Loucy (cell line): ENCODE measurements around the gene FAM3C.

Experiments
- H2AFZ ChIP-seq: fragments of 200-600 bp; sonication (generic); 2 replicates; pipeline ENCODE4 v1.6.0; 2016; ENCODE audit warnings: antibody characterized with exemption, mild to moderate bottlenecking, low read length, moderate library complexity
- H3F3A ChIP-seq: fragments of 200-600 bp; 2 replicates; pipeline ENCODE4 v1.6.0; 2016; ENCODE audit warnings: antibody characterized with exemption, low read depth, mild to moderate bottlenecking
- H3K27me3 ChIP-seq: fragments of 200-600 bp; sonication (generic); 2 replicates; pipeline ENCODE4 v1.6.1; 2014; ENCODE audit warnings: low read length, mild to moderate bottlenecking; ENCODE audit not compliant: insufficient read depth, poor library complexity, severe bottlenecking
- H3K36me3 ChIP-seq: fragments of 200-600 bp; sonication (generic); 2 replicates; pipeline ENCODE4 v1.6.1; 2016; ENCODE audit warnings: low read length; ENCODE audit not compliant: insufficient read depth
- H3K4me1 ChIP-seq: fragments of 200-600 bp; sonication (generic); 2 replicates; pipeline ENCODE4 v1.5.1; 2014; ENCODE audit warnings: low read length, mild to moderate bottlenecking; ENCODE audit not compliant: insufficient read depth, poor library complexity, severe bottlenecking
- H3K4me2 ChIP-seq: fragments of 200-600 bp; sonication (generic); 2 replicates; pipeline ENCODE4 v1.6.0; 2014; ENCODE audit warnings: antibody characterized with exemption, low read length, low read depth, mild to moderate bottlenecking; ENCODE audit not compliant: poor library complexity, severe bottlenecking
- H3K4me3 ChIP-seq: fragments of 200-600 bp; sonication (generic); 2 replicates; pipeline ENCODE4 v1.5.1; 2014; ENCODE audit warnings: low read length, mild to moderate bottlenecking, mixed read lengths; ENCODE audit not compliant: poor library complexity, severe bottlenecking
- H3K79me2 ChIP-seq: fragments of 200-600 bp; sonication (generic); 2 replicates; pipeline ENCODE4 v1.6.1; 2014; ENCODE audit warnings: low read length; ENCODE audit not compliant: insufficient read depth
- H3K9ac ChIP-seq: fragments of 200-600 bp; sonication (generic); 2 replicates; pipeline ENCODE4 v1.6.0; 2014; ENCODE audit warnings: mild to moderate bottlenecking, low read depth, low read length, moderate library complexity; ENCODE audit not compliant: poor library complexity, severe bottlenecking
- H3K9me2 ChIP-seq: fragments of 200-600 bp; sonication (generic); replicated peaks from 2 replicates; pipeline ENCODE4 v1.6.1; 2016; ENCODE audit warnings: low read depth, low read length, mixed read lengths
- H3K9me3 ChIP-seq: fragments of 200-600 bp; sonication (generic); 2 replicates; pipeline ENCODE4 v1.6.1; 2014; ENCODE audit warnings: mild to moderate bottlenecking, antibody characterized with exemption, low read length, low read depth; ENCODE audit not compliant: insufficient read depth
- H4K20me1 ChIP-seq: fragments of 200-600 bp; sonication (generic); 2 replicates; pipeline ENCODE4 v1.6.0; 2014; ENCODE audit warnings: antibody characterized with exemption, low read length, mild to moderate bottlenecking; ENCODE audit not compliant: insufficient read depth, poor library complexity, severe bottlenecking
- EZH2phosphoT487 ChIP-seq: fragments of 200-600 bp; IDR thresholded peaks from 2 replicates; pipeline ENCODE4 v1.6.1; 2018; ENCODE audit warnings: antibody characterized with exemption, mild to moderate bottlenecking, moderate library complexity, borderline replicate concordance
- TF ChIP-seq, protein P1 (sequence below): fragments of 200-600 bp; sonication (generic); conservative IDR thresholded peaks from 2 replicates; pipeline ENCODE4 v1.5.1; 2014; ENCODE audit warnings: mild to moderate bottlenecking, antibody characterized with exemption, low read length

Gene FAM3C

DNA sequence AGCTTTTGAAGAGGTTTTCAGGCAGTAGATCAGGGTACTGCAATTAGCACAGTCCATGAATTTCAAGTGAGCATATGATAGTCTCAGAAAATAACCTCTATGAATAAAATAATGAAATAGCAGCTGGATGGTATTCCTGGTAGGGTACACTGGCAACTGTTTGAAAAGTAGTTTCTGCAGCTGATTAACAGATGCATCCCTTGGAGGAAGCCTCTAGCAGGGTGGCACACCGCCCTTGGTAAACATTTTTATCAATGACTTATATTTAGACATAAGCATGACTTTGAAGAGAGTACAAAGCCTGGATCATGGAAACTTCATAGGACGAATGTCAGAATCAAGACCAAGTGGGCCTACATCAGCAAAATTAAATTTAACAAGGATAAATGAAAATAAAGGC is 40.5 kb downstream of the FAM3C start:
- Histone ChIP-seq H3K4me2 (no peak overlapping the region), H3K36me3 (peaks cover 26% of the 10 kb centered on the region), H3F3A (no peaks in the 10 kb centered on the region), H3K4me1 (peaks cover 8% of the 10 kb centered on the region), H3K79me2 (no peaks in the 10 kb centered on the region), H2AFZ (no peak overlapping the region), H3K9me2 (no peaks in the 10 kb centered on the region), H3K27me3 (no peaks in the 10 kb centered on the region), H3K9ac (no peak overlapping the region), H3K4me3 (no peak overlapping the region), H3K9me3 (no peaks in the 10 kb centered on the region), H4K20me1 (no peaks in the 10 kb centered on the region)
- TF ChIP-seq, protein P1, sequence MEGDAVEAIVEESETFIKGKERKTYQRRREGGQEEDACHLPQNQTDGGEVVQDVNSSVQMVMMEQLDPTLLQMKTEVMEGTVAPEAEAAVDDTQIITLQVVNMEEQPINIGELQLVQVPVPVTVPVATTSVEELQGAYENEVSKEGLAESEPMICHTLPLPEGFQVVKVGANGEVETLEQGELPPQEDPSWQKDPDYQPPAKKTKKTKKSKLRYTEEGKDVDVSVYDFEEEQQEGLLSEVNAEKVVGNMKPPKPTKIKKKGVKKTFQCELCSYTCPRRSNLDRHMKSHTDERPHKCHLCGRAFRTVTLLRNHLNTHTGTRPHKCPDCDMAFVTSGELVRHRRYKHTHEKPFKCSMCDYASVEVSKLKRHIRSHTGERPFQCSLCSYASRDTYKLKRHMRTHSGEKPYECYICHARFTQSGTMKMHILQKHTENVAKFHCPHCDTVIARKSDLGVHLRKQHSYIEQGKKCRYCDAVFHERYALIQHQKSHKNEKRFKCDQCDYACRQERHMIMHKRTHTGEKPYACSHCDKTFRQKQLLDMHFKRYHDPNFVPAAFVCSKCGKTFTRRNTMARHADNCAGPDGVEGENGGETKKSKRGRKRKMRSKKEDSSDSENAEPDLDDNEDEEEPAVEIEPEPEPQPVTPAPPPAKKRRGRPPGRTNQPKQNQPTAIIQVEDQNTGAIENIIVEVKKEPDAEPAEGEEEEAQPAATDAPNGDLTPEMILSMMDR: no peak
- TF ChIP-seq EZH2phosphoT487: no peak

DNA sequence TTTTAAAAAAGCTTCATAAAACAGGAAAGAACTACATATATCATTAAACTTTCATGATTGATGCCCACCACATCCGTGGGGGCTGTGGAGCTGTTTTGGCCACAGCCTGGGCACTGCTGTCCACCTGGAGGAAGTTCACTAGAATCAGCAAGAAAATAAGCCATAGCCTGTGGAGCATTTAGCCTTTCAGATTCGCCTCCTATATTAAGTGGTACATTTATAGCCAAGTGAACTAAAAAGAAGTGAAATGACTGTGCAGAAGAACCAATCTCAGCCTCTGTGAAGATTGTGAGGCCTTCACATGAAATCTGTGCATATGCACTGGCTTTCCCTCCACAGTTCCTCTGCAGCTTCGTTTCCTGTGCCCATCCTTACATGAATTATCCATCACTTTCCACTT is 43.8 kb downstream of the FAM3C start:
- H2AFZ ChIP-seq: no peak overlapping the region
- no peaks in the 10 kb centered on the region for H3K79me2 ChIP-seq
- no peak overlapping the region for H3K9ac ChIP-seq
- H3K9me3 ChIP-seq: no peaks in the 10 kb centered on the region
- no peaks in the 10 kb centered on the region for H3F3A ChIP-seq
- no peak for TF ChIP-seq EZH2phosphoT487
- TF ChIP-seq, protein P1: no peak
- H3K9me2 ChIP-seq: no peaks in the 10 kb centered on the region
- H3K27me3 ChIP-seq: no peaks in the 10 kb centered on the region
- peaks cover 9% of the 10 kb centered on the region; the same call in 1 of the 2 replicates for H3K36me3 ChIP-seq
- peaks cover 8% of the 10 kb centered on the region for H3K4me1 ChIP-seq
- no peak overlapping the region for H3K4me3 ChIP-seq
- H4K20me1 ChIP-seq: no peaks in the 10 kb centered on the region
- no peak overlapping the region for H3K4me2 ChIP-seq

DNA sequence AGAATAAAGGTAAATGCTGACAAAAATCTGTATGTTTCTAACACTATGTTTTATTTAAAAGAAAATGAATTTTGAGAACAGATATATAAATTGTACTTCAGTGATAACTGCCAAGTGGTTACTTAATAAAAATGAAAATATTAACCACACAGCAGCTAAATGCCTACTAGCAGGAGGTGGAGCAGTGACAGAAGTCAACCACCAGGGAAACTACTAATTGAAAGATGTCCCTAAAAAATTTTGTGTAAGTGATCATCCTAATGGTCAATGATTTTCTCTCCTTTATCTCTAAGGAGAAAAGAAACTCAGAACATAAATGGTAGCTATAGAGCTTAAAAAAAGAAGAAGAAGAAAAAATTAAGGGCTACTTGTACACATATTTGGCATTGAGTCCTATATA is 44.4 kb downstream of the FAM3C start:
- Histone ChIP-seq H3K27me3 (no peaks in the 10 kb centered on the region), H2AFZ (no peak overlapping the region), H3K79me2 (no peaks in the 10 kb centered on the region), H3K4me2 (no peak overlapping the region), H3K9ac (no peak overlapping the region), H3K9me3 (no peaks in the 10 kb centered on the region), H3K4me3 (no peak overlapping the region), H4K20me1 (no peaks in the 10 kb centered on the region), H3K9me2 (no peaks in the 10 kb centered on the region), H3K4me1 (peaks cover 8% of the 10 kb centered on the region), H3F3A (no peaks in the 10 kb centered on the region), H3K36me3 (peaks cover 14% of the 10 kb centered on the region; the same call in 1 of the 2 replicates)
- TF ChIP-seq, protein P1: peak; percentile 33; the same call in 1 of the 2 replicates
- no peak for TF ChIP-seq EZH2phosphoT487
